Embryonic facial prominence (tissue), 1 donor: ENCODE measurements around the gene EIF4G3.
"Not testable (repeated sequence)": the region's sequence is repeated elsewhere in the genome, so short reads cannot be mapped to it uniquely, and the experiment has no call there.

ENCODE experiments used
- DNase-seq: peaks from one replicate; pipeline ENCODE4 v3.0.0-alpha.2; 2016; ENCODE audit errors: extremely low spot score

EIF4G3 gene

GRCh38 chr1:21065851-21066250 lies 110.8 kb downstream of the EIF4G3 start:
- DNase-seq = no peak

- no peak for DNase-seq
Observed at GRCh38 chr1:21064057-21064456, 112.6 kb downstream of the EIF4G3 start.

GRCh38 chr1:21060523-21060922 lies 116.2 kb downstream of the EIF4G3 start:
- DNase-seq = no peak

GRCh38 chr1:21059021-21059420 lies 117.7 kb downstream of the EIF4G3 start:
- DNase-seq = no peak

GRCh38 chr1:21058035-21058793 lies 118.5 kb downstream of the EIF4G3 start:
- DNase-seq = no peak

- not testable (repeated sequence) for DNase-seq
Observed at GRCh38 chr1:21053189-21053928, 123.3 kb downstream of the EIF4G3 start.

GRCh38 chr1:21052034-21052433 lies 124.7 kb downstream of the EIF4G3 start:
- no peak for DNase-seq

- no peak for DNase-seq
Observed at GRCh38 chr1:21051177-21051825, 125.4 kb downstream of the EIF4G3 start.

GRCh38 chr1:21050031-21050430 lies 126.7 kb downstream of the EIF4G3 start:
- DNase-seq = no peak

- no peak for DNase-seq
Observed at GRCh38 chr1:21048462-21048861, 128.2 kb downstream of the EIF4G3 start.

GRCh38 chr1:21046132-21046531 lies 130.6 kb downstream of the EIF4G3 start:
- DNase-seq = no peak

- DNase-seq = no peak
Observed at GRCh38 chr1:21045351-21045750, 131.3 kb downstream of the EIF4G3 start.

- DNase-seq = no peak
Observed at GRCh38 chr1:21042929-21043605, 133.6 kb downstream of the EIF4G3 start.

- DNase-seq = no peak
Observed at GRCh38 chr1:21041541-21041940, 135.2 kb downstream of the EIF4G3 start.

GRCh38 chr1:21037091-21037490 lies 139.6 kb downstream of the EIF4G3 start:
- no peak for DNase-seq

- DNase-seq = no peak
Observed at GRCh38 chr1:21035794-21036193, 140.9 kb downstream of the EIF4G3 start.

GRCh38 chr1:21034725-21035628 lies 141.7 kb downstream of the EIF4G3 start:
- no peak for DNase-seq

- no peak for DNase-seq
Observed at GRCh38 chr1:21032741-21033140, 144.0 kb downstream of the EIF4G3 start.

GRCh38 chr1:21030181-21030580 lies 146.5 kb downstream of the EIF4G3 start:
- DNase-seq = no peak

- no peak for DNase-seq
Observed at GRCh38 chr1:21028520-21029145, 148.1 kb downstream of the EIF4G3 start.

- no peak for DNase-seq
Observed at GRCh38 chr1:21027805-21028204, 148.9 kb downstream of the EIF4G3 start.
